ENCODE data around the gene CYP2S1. TPM values are rescaled to one million over a fixed set of nuclear protein-coding genes. Genes with fewer than 3 reads are reported as not detected.
A peak's percentile ranks its signal among the peaks of the same experiment; 100 is the strongest.
"Not testable (repeated sequence)": the region's sequence is repeated elsewhere in the genome, so short reads cannot be mapped to it uniquely, and the experiment has no call there.

CYP2S1 gene
- total and polyA plus RNA-seq, 10 donors: 0.62 to 22.4 (median 4.4) TPM

- WGBS, 5 donors: 91 to 93% (median 93%) methylated on average over 18 of the region's 18 CpGs
- Histone ChIP-seq H3K27ac (no peak overlapping the region), H3K4me3 (no peak overlapping the region), H3K36me3 (peaks cover 0 to 6% (median 0%) of the 10 kb centered on the region in 6 donors), H3K27me3 (replicated peaks in 1 of 7) (no peaks in the 10 kb centered on the region), H3K4me1 (peaks cover 0 to 9% (median 2%) of the 10 kb centered on the region in 6 donors), H3K9me3 (no peaks in the 10 kb centered on the region)
- intact Hi-C loops (cut with DNase I; ENCODE audit: low total_unique reads): loop anchor here (5.0 kb wide), 1 partner anchor 109 kb away; the partner anchor contains the start of gene CCDC97
- TF ChIP-seq CTCF (IDR thresholded peaks at IDR 0.05 in 8 of 11, conservative IDR thresholded peaks at IDR 0.05 in 3 of 11): no peak
- no peak for TF ChIP-seq POLR2A (IDR thresholded peaks at IDR 0.05)
- no peak for TF ChIP-seq POLR2AphosphoS5 (IDR thresholded peaks at IDR 0.05)
- DNase-seq: no peak
These were observed 10.4 kb downstream of the CYP2S1 start for GRCh38 chr19:41203371-41203770.

DNA sequence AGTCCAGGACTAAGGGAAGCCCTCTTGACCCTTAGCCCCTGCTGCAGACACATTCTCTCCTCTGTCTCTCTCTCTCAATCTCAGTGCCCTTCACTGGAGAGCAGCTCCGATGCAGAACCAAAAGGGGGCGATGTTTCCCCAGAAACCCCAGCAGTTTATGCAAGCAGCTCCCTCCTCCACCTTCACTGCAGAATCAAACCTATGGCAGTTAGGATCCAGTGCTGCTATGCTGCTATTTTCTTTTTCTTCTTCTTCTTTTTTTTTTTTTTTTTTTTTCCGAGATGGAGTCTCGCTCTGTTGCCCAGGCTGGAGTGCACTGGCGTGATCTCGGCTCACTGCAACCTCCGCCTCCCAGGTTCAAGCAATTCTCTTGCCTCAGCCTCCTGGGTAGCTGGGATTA, 11.3 kb downstream of the CYP2S1 start:
- H3K4me3 ChIP-seq: not testable (repeated sequence)

DNA sequence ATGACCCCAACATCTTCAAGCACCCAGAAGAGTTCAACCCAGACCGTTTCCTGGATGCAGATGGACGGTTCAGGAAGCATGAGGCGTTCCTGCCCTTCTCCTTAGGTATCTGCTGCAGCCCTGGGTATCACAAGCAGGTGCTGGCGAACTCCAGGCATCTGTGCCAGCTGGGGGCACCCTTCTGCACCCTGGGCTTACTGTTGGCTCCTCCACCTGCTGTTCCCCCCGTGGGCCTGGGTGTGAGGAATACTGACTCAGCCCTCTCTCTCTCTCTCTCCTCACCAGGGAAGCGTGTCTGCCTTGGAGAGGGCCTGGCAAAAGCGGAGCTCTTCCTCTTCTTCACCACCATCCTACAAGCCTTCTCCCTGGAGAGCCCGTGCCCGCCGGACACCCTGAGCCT, 13.0 kb downstream of the CYP2S1 start:
- peaks cover 0 to 6% (median 0%) of the 10 kb centered on the region in 6 donors for H3K36me3 ChIP-seq
- TF ChIP-seq POLR2AphosphoS5 (IDR thresholded peaks at IDR 0.05) (no peak), CTCF (IDR thresholded peaks at IDR 0.05 in 8 of 11, conservative IDR thresholded peaks at IDR 0.05 in 3 of 11) (no peak), POLR2A (IDR thresholded peaks at IDR 0.05) (no peak)
- peaks cover 0 to 9% (median 2%) of the 10 kb centered on the region in 6 donors for H3K4me1 ChIP-seq
- H3K27ac ChIP-seq: no peak overlapping the region
- intact Hi-C loops (cut with DNase I; ENCODE audit: low total_unique reads): loop anchor here (5.0 kb wide), 1 partner anchor 56 kb away; the partner anchor contains the start of gene HNRNPUL1
- WGBS, 5 donors: 65 to 75% (median 69%) methylated on average over 10 of the region's 10 CpGs
- no peak for DNase-seq
- no peak overlapping the region for H3K4me3 ChIP-seq
- H3K9me3 ChIP-seq: no peaks in the 10 kb centered on the region
- H3K27me3 ChIP-seq (replicated peaks in 1 of 7): peaks cover 0 to 11% (median 0%) of the 10 kb centered on the region in 7 donors

More for the DNA sequence above, 11.3 kb downstream of the CYP2S1 start:
- intact Hi-C loops (cut with DNase I; ENCODE audit: low total_unique reads): loop anchor here (5.0 kb wide), 1 partner anchor 108 kb away; the partner anchor contains the start of gene CCDC97
- 33 to 50% (median 38%) methylated on average over 3 to 7 of the region's 7 CpGs for WGBS, 5 donors
- not testable (repeated sequence) for H3K9me3 ChIP-seq; H3K27ac ChIP-seq; H3K36me3 ChIP-seq; H3K27me3 ChIP-seq (replicated peaks in 1 of 7); H3K4me1 ChIP-seq
- TF ChIP-seq POLR2AphosphoS5 (IDR thresholded peaks at IDR 0.05) (peak in 1 of 3 donors; percentile 72), CTCF (IDR thresholded peaks at IDR 0.05 in 8 of 11, conservative IDR thresholded peaks at IDR 0.05 in 3 of 11) (peak; percentile 69 to 94 (median 87))
- DNase-seq: peak; percentile 88

DNA sequence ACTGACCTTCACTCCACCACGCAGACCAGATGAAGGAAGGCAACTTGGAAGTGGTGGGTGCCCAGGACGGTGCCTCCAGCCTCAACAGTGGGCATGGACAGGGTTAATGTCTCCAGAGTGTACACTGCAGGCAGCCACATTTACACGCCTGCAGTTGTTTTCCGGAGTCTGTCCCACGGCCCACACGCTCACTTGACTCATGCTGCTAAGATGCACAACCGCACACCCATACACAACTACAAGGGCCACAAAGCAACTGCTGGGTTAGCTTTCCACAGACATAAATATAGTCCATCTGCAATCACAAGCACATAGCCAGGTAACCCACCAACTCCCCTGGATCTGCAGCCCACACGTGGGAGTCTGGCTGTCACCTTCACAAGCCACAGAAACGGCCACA, 13.4 kb downstream of the CYP2S1 start:
- H3K27me3 ChIP-seq (replicated peaks in 1 of 7): peaks cover 0 to 11% (median 0%) of the 10 kb centered on the region in 7 donors
- TF ChIP-seq POLR2AphosphoS5 (IDR thresholded peaks at IDR 0.05) (no peak), CTCF (IDR thresholded peaks at IDR 0.05 in 8 of 11, conservative IDR thresholded peaks at IDR 0.05 in 3 of 11) (no peak), POLR2A (IDR thresholded peaks at IDR 0.05) (no peak)
- H3K4me1 ChIP-seq: peaks cover 0 to 9% (median 2%) of the 10 kb centered on the region in 6 donors
- WGBS, 5 donors: 74 to 89% (median 82%) methylated on average over 8 to 9 of the region's 9 CpGs
- H3K36me3 ChIP-seq: peaks cover 0 to 6% (median 0%) of the 10 kb centered on the region in 6 donors
- DNase-seq: no peak
- H3K4me3 ChIP-seq: no peak overlapping the region
- peak overlapping the region in 2 of 8 donors; percentile 48 to 50 for H3K27ac ChIP-seq
- no peaks in the 10 kb centered on the region for H3K9me3 ChIP-seq
- intact Hi-C loops (cut with DNase I; ENCODE audit: low total_unique reads): loop anchor here (5.0 kb wide), 1 partner anchor 56 kb away; the partner anchor contains the start of gene HNRNPUL1
